GM19467 (cell line): ENCODE measurements around the gene GAP43.
"Not testable (repeated sequence)": the region's sequence is repeated elsewhere in the genome, so short reads cannot be mapped to it uniquely, and the experiment has no call there.

Experiments
- ATAC-seq: cut with Tn5 transposase; IDR thresholded peaks from one replicate; pipeline ENCODE4 v1.9.1; 2021; ENCODE audit warnings: mild to moderate bottlenecking, moderate library complexity; ENCODE audit not compliant: unreplicated experiment

The GAP43 gene

DNA sequence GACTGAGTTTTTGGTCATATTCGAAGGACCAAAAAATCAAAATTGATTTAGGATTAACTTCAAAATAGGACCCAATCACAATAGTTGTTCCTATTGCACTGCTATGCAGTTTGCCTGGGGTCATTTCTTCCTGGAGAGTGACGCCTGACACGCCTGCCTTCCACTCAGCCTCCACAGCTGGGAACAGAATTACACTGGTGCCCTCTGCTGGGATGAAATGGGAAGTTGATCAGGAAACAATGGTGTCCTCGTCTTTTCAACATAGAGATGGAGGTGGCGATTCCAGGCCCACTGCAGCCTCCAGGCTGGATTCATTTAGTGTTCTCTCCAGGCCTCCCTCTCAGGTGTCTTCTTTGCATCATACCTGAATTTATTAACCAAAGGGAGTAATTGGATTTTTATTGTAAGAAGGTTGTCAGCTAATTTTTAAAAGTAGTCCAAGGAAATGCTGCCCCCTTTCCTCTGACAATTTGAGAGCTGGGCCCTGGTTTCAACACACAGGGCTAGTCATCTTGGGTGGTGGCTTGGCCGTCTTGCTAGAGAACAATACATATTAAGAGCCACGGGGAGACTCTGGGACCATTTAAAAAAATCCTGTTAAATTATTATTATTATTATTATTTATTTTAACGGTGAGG lies 69.7 kb downstream of the GAP43 start:
- ATAC-seq = peak; percentile 97

DNA sequence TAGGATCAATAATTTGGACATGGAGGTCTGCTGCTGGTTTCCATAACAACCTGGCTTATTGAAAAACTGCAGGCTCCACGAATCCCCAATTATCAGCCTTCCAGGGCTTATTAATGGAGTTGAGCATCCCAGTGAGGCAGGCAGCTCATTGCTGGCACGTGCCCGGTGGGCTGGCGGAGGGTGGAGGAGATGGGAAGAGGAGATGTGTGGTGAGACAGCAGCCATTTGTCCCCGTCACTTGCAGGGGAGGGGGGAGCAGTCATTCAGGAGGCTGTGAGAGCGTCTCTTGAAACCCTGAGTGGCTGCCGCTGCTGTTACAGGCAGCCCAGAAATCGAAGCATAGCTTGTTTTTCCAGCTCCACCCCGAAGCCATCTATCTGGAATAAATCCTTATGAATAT lies 70.6 kb downstream of the GAP43 start:
- ATAC-seq = no peak

DNA sequence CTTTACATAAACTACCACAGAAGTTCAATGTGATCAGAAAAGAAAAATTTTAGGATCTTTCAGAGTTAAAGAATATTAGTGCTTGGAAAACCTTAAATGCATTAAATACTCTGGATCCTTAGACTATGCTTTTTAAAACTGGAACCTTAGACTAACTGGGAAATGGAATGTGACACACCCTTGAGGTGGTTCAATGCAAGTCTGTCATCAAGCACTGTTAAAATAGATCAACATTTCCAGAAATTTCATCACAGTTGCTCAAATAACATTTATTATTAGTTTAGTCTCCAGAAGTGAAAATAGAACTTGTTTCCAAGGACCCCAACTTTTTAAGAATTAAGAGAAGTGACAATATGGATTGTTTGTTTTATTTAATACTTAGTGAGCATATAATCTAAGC lies 71.8 kb downstream of the GAP43 start:
- no peak for ATAC-seq

DNA sequence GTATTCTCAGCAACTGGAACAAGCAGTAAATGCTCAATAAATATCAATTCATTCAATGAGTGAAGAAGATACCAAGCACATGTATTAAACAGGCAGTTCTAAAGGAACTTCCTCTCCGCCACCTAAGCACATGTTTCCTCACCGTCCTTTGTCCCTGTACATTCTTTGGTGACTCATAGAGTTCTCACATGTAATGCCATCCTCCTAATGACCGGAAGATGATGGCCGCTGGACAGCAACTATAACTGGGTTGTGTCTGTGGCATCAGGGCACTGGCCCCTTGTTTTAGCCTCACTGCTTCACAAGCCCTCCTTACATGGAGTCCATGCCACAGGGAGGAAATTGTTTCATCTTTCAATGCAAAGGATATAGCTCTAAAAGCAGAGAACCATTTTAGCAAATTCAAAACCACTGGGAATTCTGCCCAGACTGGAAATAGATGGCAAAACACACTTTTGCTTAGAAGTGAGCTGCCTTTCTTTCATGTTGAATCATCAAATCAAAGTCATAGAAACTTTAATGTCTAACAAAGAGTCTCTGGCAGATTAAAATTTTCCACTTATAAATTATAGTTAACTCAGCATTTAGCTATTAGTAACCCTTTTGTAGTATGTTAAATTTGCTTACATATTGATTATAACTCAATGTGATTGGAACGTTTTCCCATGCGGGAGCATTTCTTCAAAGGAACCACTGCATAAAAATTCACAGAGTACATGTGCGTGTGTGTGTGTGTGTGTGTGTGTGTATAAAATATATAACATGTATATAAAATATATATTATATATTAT lies 74.1 kb downstream of the GAP43 start:
- no peak for ATAC-seq

DNA sequence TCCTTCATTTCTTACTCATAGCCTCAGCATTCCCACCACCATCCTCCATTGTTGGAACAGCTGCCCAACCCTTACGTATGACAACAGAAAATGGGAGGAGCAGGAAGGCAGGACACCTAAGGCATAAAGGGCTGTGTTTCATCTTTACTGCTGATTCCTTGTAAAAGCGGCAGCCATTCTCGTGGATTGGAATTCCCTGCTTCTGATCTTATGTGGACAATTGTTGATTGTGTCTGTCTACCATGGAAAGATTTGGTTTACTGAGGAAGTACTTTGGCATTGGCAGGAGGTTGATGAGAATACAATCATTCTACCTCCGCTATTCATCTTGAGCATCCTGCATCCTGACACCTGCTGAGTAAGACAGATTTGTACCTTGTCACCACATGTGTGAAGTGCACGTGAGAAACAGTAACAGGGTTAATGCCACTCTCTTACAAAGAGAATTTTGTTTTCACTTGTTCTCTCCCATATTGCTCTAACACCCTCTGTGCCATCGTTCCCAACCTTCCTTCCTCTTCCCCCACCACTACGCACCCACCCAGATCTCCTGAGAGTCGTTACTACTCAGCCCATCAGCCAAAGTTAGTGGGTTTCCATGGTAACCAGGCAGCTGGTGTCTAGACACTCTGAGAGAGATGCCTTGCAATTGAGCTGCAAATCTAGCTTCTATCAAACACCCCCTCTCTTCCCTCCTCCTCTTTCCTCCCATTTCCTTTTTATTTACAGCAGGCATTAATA lies 75.7 kb downstream of the GAP43 start:
- no peak for ATAC-seq

DNA sequence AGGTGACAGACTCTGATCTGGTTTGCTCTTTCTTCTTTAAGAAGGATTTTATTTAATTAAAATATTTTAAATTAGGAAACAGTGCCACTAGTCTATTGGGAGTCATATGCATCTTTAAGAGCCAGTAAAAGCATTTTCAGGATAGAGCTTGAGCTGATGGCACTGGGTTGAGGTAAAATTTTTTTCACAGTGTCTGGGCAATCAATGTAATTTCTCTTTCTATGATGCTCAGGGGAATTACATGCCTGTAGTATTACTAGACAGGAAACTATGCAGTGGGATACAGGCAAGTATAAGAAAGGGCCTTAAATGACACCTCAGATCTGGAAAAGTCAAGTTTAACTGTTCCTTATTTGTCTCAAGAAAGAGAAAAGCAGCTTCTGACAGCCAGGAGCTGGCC lies 76.4 kb downstream of the GAP43 start:
- no peak for ATAC-seq

DNA sequence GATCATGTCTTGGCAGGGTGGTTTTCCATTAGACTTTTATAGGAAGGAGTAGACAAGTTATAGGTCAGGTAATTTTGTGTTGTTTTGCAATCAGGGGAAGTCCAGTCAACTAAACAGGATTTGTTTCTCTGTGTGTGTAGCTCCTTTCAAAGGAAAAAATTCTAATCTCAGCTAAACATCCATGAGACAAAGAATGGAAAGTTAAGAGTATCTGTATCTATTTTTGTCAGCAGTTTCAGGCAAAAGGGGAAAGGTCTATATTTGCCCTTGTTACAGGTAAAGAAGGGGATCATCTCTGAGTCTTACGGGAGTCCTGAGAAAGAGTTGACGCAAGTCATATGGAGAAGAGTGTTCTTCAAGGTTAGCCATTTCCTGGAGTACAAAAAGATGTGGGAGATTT lies 79.3 kb downstream of the GAP43 start:
- ATAC-seq = no peak

DNA sequence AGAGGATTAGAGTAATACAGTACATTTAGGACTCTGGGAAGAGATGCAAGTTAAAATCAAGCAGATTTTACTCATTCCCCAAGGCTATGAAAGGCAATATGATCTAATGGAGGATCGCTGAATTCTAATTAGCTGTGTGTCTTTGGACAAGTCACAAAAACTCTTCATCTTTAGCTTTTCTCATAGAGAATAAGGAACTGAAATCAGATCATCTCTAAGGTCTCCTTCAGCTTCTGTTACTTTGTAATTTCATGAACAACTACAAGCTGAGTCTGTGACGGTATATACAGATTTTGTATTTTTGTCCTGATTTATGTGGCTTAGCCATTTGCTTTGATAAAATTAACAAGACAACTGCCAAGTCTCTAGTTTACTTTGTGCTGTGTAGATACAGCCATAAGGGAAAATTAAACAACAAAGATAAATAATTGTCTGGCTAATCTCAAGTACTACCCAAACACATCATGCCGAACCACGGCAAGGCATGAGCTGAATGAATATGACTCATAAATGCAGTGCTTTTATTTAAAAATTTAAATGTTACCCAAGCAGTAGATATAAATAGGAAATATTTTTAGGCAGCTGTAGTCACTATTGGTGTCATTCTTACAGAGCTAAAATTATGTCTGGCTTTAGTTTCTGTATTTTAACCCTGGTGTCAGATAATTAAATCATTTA lies 81.5 kb downstream of the GAP43 start:
- no peak for ATAC-seq

DNA sequence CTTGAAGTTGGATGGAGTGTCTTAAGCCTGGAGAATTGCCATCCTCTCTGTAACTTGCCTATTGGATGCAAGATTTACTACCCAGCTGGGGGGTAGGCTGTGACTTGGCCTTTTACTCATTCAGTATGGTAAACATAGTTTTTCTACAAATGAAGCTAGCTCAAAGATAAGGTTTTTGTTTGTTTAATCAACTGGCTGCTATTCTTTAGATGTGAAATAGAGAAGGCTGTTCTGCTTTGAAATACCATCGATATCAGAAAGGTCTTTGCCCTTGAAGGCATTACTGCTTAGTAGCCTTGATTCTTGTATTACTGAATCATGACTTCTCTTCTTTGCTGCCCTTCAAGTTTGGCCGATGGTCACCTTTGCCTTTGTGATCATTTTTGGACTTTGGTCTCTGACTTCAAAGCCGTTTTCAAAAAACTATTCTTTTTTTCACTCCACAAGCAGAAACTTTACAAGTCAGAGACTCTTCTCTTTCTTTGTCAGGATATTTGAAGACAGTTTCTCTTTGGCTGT lies 83.1 kb downstream of the GAP43 start:
- ATAC-seq = no peak

DNA sequence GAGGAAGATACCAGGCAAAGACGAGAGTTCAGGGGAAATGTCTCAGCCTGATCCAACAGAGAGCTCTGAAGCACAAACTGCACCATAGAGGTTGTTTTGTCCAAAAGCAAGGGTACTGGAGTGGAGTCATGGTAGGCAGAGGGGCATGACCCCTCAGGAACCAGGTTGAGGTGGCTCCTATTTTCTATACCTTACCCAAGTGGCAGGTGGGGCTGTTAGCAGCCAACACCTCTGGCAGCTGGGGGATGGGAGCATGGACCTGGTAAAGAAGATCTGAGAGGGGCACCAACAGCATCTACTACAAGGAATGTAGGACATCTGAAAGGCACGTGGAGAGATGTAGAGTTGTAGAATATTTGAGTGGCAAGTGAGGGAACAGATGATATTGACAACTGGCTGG lies 85.2 kb downstream of the GAP43 start:
- no peak for ATAC-seq

DNA sequence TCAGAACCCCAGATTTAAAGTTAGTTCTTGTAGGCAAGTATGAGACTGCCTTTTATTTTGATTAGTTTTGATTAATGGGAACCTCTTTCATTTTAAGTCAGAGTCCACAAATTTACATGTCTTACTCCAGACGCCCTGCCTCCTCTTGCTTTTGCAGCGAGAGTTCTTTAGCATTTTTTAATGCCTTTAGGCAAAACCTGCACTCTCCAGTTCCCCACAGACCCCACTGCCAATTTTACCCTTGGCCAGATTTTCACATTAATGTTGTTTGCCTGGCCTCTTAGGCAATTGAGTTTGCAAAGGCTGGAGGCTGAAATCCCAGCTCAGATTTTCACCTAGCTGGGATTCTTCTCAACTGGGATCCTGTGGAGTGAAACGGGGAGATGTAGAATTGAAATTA lies 85.8 kb downstream of the GAP43 start:
- ATAC-seq = no peak

DNA sequence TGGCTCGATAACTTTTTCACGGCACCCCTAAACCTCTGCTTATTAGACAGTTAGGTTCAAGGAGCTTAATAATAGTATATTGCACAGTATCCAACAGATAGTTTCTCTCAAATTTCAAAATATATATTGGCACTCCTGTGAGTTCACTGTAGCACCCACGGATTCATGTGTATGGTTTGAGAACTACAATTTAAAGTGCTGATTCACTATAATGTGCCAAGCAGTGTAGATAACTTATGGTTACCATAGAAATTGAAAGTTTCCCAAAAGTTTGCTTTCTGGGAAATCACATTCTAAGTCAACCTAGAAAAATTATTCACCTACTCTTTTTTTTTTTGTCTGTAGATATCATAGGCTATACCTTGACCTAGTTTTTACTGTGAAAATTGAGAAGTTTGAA lies 86.6 kb downstream of the GAP43 start:
- no peak for ATAC-seq

DNA sequence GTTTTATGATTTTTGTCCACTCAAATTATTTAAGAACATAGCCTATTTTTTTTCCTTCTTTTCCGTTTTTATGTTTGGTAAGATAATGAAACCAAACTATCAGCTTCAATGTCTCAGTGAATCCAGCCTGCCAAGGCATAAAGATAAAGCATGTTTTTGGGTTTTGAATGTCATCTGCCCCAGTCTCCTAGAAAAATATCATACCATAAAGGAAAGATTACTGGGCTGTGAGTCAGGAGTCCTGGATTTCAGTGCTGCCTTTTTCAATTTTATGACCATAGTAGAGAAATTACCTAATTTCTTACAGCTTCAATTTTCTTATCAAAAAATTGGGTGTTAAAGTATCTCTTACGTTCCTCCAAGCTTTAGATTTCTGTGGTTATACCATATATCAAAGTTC lies 87.5 kb downstream of the GAP43 start:
- ATAC-seq = no peak

DNA sequence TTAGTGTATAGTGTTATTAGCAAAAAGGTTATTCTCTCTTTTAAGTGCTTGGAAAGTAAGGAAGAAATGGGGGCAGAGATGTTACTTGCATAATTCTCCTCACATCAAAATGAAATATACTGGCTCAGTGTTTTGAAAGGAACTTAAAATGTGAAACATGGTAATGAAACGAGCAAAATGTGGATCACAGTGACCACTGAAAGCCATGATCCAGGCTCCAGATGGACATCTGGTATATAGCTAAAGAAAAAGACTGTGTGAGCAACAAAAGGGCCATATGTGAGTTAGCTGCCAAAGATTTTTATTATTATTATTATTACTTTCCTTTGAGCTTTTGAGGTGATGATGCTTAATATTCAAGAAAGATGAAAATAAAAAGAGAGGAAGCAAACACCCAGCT lies 89.6 kb downstream of the GAP43 start:
- ATAC-seq = no peak

DNA sequence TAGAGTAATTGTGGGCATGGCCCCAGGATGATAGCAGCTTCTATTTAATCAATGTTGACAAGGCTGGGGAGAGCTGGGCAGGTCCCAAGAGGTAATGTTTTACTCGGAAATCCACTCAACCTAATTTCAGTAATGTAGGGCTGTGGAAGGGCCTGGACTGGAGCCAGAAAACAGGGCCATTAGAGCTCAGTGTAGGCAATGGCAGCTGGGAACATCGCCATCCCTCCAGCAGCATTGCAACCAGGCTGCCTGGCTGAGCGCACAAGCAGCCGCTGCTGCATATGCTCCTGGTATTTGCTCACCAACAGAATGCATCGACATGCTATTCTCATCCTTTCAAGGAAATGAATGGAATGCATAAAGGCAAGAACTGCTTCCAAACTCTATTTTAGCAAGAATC lies 90.0 kb downstream of the GAP43 start:
- ATAC-seq = no peak

DNA sequence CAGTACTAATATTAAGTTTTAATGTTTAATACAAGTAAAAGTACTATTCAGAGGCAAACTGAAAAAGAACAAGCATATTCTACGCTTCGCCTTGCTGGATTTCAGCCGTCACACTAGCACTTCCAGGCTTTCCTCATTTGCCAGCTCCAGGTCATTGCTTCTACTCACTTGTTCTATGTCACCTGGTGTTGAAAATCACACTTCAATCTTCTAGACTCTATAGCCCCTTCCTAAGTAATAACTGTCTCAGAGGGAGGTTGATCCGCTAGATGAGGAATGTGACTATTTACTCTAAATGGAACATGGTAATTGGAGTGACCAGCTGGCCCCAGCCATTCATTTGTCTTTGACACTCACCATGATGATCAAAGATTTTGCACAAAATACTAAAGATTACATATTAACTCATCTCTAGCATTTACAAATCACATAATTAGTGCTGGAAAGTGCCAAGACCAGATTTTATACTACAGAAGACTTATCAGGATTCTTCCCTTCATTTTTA lies 92.0 kb downstream of the GAP43 start:
- ATAC-seq = no peak

DNA sequence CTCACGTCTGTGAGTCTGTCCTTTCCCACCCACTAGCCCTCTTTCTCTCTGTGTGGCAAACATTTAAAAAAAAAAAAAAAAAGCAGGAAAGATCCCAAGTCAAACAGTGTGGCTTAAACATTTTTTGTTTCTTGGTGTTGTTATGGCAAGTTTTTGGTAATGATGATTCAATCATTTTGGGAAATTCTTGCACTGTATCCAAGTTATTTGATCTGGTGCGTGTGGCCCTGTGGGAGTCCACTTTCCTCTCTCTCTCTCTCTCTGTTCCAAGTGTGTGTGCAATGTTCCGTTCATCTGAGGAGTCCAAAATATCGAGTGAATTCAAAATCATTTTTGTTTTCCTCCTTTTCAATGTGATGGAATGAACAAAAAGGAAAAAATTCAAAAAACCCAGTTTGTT lies 97.7 kb downstream of the GAP43 start:
- no peak for ATAC-seq

DNA sequence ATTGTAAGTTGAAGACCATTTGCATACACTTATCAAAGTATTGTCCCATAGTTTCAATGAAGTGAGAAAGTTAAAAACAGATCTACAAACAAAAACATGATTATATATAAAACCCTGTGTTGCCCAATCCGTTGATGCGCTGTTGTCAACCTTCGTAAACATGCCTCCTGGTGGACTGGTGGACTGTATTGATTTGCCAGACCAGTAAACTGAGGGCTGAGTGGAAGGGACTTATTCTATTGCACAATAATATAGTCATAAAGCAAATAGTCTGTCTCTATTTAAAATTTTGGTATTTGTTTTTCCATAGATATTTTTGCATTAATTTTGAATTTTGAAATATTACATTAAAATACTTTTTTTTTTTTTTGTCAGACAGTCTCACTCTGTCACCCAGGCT lies 102.5 kb downstream of the GAP43 start:
- no peak for ATAC-seq

DNA sequence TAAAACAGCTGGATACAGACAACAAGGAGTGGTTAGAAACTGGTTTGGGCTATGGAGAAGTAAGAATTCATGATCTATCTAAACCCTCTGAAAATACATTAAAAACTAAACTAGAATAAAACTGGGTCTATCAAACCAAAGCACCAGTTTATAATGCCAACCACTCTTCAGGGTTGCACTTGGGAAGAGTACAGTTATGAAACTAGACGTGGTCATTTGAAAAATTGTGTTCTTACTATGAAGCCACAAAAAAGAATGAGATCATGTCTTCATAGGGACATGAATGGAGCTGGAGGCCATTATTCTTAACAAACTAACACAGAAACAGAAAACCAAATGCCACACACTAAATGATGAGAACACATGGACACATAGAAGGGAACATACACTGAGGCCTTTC lies 103.8 kb downstream of the GAP43 start:
- ATAC-seq = no peak

DNA sequence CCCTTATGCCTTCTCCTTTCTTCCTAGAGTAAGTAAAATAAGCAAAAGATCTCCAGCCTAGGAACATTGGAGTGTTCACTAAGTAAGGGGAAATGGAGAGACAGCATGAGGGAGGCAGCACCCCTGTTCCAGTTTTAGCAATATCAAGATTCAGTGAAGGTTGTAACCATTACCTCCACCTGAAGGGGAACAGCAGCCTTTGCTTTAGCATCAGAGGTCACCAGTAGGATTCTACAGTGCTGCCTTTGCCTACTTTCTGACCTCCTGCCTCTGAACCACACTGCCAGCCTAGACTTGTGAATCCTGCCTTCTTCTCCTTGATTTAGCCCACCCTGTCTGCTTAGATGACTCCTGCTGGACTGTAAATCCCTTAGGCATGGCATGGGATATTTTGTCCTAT lies 104.7 kb downstream of the GAP43 start:
- no peak for ATAC-seq

DNA sequence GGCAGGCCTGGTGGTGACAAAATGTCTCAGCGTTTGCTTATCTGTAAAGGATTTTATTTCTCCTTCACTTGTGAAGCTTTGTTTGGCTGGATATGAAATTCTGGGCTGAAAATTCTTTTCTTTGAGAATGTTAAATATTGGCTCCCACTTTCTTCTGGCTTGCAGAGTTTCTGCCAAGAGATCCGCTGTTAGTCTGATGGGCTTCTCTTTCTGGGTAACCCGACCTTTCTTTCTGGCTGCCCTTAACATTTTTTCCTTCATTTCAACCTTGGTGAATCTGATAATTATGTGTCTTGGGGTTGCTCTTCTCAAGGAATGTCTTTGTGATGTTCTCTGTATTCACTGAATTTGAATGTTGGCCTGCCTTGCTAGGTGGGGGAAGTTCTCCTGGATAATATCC lies 113.0 kb downstream of the GAP43 start:
- not testable (repeated sequence) for ATAC-seq
